ENCODE measurements around the gene HSF5. TPM values are rescaled to one million over a fixed set of nuclear protein-coding genes. Genes with fewer than 3 reads are reported as not detected.

The HSF5 gene
- total and polyA plus RNA-seq, 2 of the 13 experiments (the other 11 are each of a cell fraction or from before 2014, with no cell fraction given) = not detected

DNA sequence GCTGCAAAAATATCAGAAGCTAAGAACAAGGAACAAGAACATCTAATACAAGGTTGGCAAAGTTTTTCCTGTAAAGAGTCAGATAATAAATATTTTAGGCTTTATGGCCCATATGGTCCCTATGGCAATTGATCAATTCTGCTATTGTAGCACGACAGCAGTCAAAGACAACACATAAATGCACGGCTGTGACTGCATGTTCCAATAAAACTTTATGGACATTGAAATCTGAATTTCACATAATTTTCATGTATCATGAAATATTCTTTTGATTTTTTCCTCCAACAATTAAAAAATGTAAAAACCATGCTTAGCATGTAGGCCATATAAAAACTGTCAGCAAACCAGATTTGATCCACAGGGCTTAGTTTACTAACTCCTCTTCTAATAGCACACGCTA lies 60.4 kb downstream of the HSF5 start (continued):
- TF ChIP-seq, protein P1, sequence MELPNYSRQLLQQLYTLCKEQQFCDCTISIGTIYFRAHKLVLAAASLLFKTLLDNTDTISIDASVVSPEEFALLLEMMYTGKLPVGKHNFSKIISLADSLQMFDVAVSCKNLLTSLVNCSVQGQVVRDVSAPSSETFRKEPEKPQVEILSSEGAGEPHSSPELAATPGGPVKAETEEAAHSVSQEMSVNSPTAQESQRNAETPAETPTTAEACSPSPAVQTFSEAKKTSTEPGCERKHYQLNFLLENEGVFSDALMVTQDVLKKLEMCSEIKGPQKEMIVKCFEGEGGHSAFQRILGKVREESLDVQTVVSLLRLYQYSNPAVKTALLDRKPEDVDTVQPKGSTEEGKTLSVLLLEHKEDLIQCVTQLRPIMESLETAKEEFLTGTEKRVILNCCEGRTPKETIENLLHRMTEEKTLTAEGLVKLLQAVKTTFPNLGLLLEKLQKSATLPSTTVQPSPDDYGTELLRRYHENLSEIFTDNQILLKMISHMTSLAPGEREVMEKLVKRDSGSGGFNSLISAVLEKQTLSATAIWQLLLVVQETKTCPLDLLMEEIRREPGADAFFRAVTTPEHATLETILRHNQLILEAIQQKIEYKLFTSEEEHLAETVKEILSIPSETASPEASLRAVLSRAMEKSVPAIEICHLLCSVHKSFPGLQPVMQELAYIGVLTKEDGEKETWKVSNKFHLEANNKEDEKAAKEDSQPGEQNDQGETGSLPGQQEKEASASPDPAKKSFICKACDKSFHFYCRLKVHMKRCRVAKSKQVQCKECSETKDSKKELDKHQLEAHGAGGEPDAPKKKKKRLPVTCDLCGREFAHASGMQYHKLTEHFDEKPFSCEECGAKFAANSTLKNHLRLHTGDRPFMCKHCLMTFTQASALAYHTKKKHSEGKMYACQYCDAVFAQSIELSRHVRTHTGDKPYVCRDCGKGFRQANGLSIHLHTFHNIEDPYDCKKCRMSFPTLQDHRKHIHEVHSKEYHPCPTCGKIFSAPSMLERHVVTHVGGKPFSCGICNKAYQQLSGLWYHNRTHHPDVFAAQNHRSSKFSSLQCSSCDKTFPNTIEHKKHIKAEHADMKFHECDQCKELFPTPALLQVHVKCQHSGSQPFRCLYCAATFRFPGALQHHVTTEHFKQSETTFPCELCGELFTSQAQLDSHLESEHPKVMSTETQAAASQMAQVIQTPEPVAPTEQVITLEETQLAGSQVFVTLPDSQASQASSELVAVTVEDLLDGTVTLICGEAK (IDR thresholded peaks at IDR 0.05) = 0 out of 2 replicates have a peak, but pooled peaks have one; percentile 18
- TF ChIP-seq, protein P1 (CRISPR knock-in tag; IDR thresholded peaks at IDR 0.05) = peak; percentile 36; the same call in 1 of the 2 replicates

DNA sequence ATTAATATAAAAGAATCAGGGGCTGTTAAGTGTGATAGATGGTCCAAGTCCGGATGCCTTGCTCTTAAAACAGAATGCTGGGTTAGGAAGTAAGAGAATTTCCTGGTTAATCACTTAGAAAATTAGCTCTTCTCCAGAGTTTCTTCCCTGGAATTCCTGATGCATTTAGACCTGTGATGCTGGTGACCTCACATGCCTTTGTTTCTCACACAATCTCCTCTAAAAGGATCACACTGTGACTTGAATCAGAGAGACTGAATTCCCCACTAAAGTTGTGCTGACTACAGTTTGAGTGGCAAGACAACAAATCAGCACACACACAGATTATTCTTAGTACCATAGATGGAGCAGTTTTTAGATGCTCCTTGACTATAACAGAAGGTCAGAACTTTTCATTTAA lies 66.5 kb downstream of the HSF5 start:
- DNase-seq (ENCODE audit: low spot score) (no peak), FAIRE-seq (no peak), ATAC-seq (no peak)
- TF ChIP-seq ZNF569 (CRISPR knock-in tag; IDR thresholded peaks at IDR 0.05; ENCODE audit: borderline replicate concordance) = no peak
- no peak for TF ChIP-seq MXI1 (IDR thresholded peaks at IDR 0.05; ENCODE audit: borderline replicate concordance, low read depth, low read length)
- TF ChIP-seq KDM5A (IDR thresholded peaks at IDR 0.05; ENCODE audit: borderline replicate concordance, low read length) = no peak
- no peak for TF ChIP-seq SALL1 (CRISPR knock-in tag; IDR thresholded peaks at IDR 0.05)
- TF ChIP-seq, protein P2, sequence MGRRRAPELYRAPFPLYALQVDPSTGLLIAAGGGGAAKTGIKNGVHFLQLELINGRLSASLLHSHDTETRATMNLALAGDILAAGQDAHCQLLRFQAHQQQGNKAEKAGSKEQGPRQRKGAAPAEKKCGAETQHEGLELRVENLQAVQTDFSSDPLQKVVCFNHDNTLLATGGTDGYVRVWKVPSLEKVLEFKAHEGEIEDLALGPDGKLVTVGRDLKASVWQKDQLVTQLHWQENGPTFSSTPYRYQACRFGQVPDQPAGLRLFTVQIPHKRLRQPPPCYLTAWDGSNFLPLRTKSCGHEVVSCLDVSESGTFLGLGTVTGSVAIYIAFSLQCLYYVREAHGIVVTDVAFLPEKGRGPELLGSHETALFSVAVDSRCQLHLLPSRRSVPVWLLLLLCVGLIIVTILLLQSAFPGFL (CRISPR knock-in tag; IDR thresholded peaks at IDR 0.05) = no peak
- TF ChIP-seq, protein P3, sequence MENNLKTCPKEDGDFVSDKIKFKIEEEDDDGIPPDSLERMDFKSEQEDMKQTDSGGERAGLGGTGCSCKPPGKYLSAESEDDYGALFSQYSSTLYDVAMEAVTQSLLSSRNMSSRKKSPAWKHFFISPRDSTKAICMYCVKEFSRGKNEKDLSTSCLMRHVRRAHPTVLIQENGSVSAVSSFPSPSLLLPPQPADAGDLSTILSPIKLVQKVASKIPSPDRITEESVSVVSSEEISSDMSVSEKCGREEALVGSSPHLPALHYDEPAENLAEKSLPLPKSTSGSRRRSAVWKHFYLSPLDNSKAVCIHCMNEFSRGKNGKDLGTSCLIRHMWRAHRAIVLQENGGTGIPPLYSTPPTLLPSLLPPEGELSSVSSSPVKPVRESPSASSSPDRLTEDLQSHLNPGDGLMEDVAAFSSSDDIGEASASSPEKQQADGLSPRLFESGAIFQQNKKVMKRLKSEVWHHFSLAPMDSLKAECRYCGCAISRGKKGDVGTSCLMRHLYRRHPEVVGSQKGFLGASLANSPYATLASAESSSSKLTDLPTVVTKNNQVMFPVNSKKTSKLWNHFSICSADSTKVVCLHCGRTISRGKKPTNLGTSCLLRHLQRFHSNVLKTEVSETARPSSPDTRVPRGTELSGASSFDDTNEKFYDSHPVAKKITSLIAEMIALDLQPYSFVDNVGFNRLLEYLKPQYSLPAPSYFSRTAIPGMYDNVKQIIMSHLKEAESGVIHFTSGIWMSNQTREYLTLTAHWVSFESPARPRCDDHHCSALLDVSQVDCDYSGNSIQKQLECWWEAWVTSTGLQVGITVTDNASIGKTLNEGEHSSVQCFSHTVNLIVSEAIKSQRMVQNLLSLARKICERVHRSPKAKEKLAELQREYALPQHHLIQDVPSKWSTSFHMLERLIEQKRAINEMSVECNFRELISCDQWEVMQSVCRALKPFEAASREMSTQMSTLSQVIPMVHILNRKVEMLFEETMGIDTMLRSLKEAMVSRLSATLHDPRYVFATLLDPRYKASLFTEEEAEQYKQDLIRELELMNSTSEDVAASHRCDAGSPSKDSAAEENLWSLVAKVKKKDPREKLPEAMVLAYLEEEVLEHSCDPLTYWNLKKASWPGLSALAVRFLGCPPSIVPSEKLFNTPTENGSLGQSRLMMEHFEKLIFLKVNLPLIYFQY (CRISPR knock-in tag; IDR thresholded peaks at IDR 0.05; ENCODE audit: borderline replicate concordance) = no peak
- peaks cover 12% of the 10 kb centered on the region for H3K4me1 ChIP-seq (ENCODE audit: insufficient read depth, low read length)
- no peaks in the 10 kb centered on the region for H4K20me1 ChIP-seq (ENCODE audit: insufficient read depth, low read length)
- peaks cover 0 to 14% of the 10 kb centered on the region in 2 experiments; a peak in 3 of 5 replicates for H3K27me3 ChIP-seq (ENCODE audit: control insufficient read depth in 1 of 2, insufficient read depth in 2 of 2, low read length in 2 of 2)
- in situ Hi-C loops (cut with HindIII; ENCODE audit: extremely low pct_ligation_motif_present, low pct_unique_long_range_greater_than_20kb) (no loop called here), intact Hi-C loops (cut with micrococcal nuclease; ENCODE audit: unreplicated experiment) (no loop called here)
- CTCF ChIA-PET (ENCODE audit: low intra/inter-chr PET ratio, low total read pairs) = no interaction called here
- no peak overlapping the region for H3K27ac ChIP-seq (ENCODE audit: extremely low read length, insufficient read depth, low read length)
- H3K4me3 ChIP-seq (replicated peaks in 1 of 3; ENCODE audit: insufficient read depth in 1 of 3, low read depth in 2 of 3, low read length in 3 of 3) = no peak overlapping the region
- POLR2A ChIA-PET = interaction anchor here (3.3 kb wide), 1 partner anchor 69 kb away, joined by 13 read pairs; the partner anchor contains the start of gene SUPT4H1
- no TSS peak for BruUV-seq (replicated peaks)
- H3K79me2 ChIP-seq (ENCODE audit: insufficient read depth, low read length) = peaks cover 7% of the 10 kb centered on the region
- H3K9me3 ChIP-seq (ENCODE audit: low read length) = no peaks in the 10 kb centered on the region
- no peak overlapping the region for H3K4me2 ChIP-seq (ENCODE audit: low read depth, low read length)
- H3K36me3 ChIP-seq (replicated peaks in 1 of 2; ENCODE audit: control insufficient read depth in 1 of 2, insufficient read depth in 2 of 2, low read length in 2 of 2) = no peaks in the 10 kb centered on the region
- WGBS (ENCODE audit: low lambda C conversion rate) = 8% methylated on average over 1 of the region's 1 CpG
- no peak overlapping the region for H3K9ac ChIP-seq (ENCODE audit: insufficient read depth, low read depth, low read length)
- H2AFZ ChIP-seq (ENCODE audit: low read length) = no peak overlapping the region

Measured in HepG2 (cell line).